GM12878 (cell line): Measurements from ENCODE around the gene ESR2. TPM values are rescaled to one million over a fixed set of nuclear protein-coding genes. Genes with fewer than 3 reads are reported as not detected.

Experiments
- CTCF ChIP-seq, 3 experiments: IDR thresholded peaks in 2 of 3; conservative IDR thresholded peaks in 1 of 3; 2 replicates each; pipeline ENCODE4 v1.5.1; 2011; ENCODE audit warnings: low read depth in 3 of 3, low read length in 3 of 3, mild to moderate bottlenecking in 3 of 3, control low read depth in 2 of 3, moderate library complexity in 2 of 3, inconsistent platforms in 1 of 3, mixed read lengths in 1 of 3; ENCODE audit not compliant: control insufficient read depth in 2 of 3, insufficient read depth in 1 of 3; ENCODE audit errors: extremely low read depth in 1 of 3
- KDM1A ChIP-seq: fragments of 200-600 bp; sonication (generic); IDR thresholded peaks from 2 replicates; pipeline ENCODE4 v1.6.1; 2016; ENCODE audit warnings: borderline replicate concordance
- NFYA ChIP-seq: IDR thresholded peaks from 2 replicates; pipeline ENCODE4 v1.6.1; 2011; ENCODE audit warnings: low read depth, mild to moderate bottlenecking, low read length, improper control_type of control experiment, borderline replicate concordance
- ZBTB4 ChIP-seq: fragments of 450-650 bp; formaldehyde crosslinking; IDR thresholded peaks from 2 replicates; pipeline ENCODE4 v1.4.0; 2022; ENCODE audit warnings: mild to moderate bottlenecking, moderate library complexity
- polyA plus RNA-seq, 11 experiments: library from polyadenylated mRNA; depleted of rRNA in 4 of 11; unstranded in 6 of 11; stranded (reverse) in 5 of 11; fragments of >200 nt; fragmentation: Nextera tagmentation in 4 of 11; fragmentation: Illumina TruSeq in 1 of 11; extraction: Ambion mirVana in 4 of 11; extraction: Trizol in 1 of 11; gene quantifications; 1 replicate in 1 of 11; 2 replicates in 10 of 11; pipeline versions ENCODE4 v1.2.1 to v1.2.3, GENCODE V29; 2011 to 2016; ENCODE audit warnings: inconsistent platforms in 2 of 11, missing spikeins in 2 of 11, low read depth in 1 of 11
- total RNA-seq, 4 experiments: library from RNA; depleted of rRNA in 3 of 4; stranded (reverse); fragments of >200 nt in 3 of 4; fragmentation: Illumina TruSeq in 1 of 4; extraction: Trizol in 1 of 4; gene quantifications; 2 replicates each; pipeline versions ENCODE4 v1.2.1 to v1.2.3, GENCODE V29; 2013 to 2021

Gene ESR2
- total and polyA plus RNA-seq, 10 of the 15 experiments (the other 5 are each of a cell fraction or from before 2014, with no cell fraction given) = 0.29 to 2.6 (median 0.81) TPM

GRCh38 chr14:64053694-64054669 lies 240.2 kb downstream of the ESR2 start (continued):
- no peak for TF ChIP-seq CTCF (IDR thresholded peaks at IDR 0.05 in 2 of 3, conservative IDR thresholded peaks at IDR 0.05 in 1 of 3; ENCODE audit: control insufficient read depth in 2 of 3, extremely low read depth in 1 of 3, insufficient read depth in 1 of 3, low read depth in 3 of 3, low read length in 3 of 3)
- no peak for TF ChIP-seq KDM1A
- TF ChIP-seq ZBTB4 (CRISPR knock-in tag) = no peak
- TF ChIP-seq NFYA = no peak
- TF ChIP-seq, all 136 proteins: peak for 0
